ENCODE data around the gene TP53INP2. TPM values are rescaled to one million over a fixed set of nuclear protein-coding genes. Genes with fewer than 3 reads are reported as not detected.

Gene TP53INP2
- total and polyA plus RNA-seq, 2 of the 4 experiments (the other 2 are of a cell fraction), result 1.3 to 7.4 TPM

DNA sequence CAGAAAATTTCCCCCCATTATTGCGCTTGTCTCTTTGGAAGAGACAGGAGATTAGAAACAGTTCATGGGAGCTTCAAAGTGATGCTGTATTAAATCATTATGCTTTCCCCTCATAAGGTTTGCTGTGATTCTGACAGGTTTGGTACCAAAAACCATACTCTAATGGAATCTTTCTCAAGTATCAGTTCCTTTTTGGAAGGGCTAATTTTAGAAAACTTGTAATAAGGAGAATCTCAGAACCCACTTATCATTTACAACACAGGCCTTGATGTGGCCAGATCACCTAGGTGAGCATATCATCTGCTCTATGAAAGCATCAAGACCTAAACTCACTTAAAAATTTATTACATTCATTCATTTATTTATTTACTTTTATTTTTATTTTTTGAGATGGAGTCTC is 51.2 kb downstream of the TP53INP2 start:
- Histone ChIP-seq H3K4me3 (ENCODE audit: insufficient read depth, low read depth, low read length) (no peak overlapping the region), H2BK15ac (ENCODE audit: low read depth, low read length) (no peak overlapping the region), H2AK9ac (replicated peaks; ENCODE audit: low read depth, low read length, poor library complexity) (no peak overlapping the region), H4K5ac (ENCODE audit: low read depth, low read length) (no peak overlapping the region), H3K14ac (replicated peaks; ENCODE audit: low read depth, low read length) (no peak overlapping the region), H3K36me3 (ENCODE audit: control insufficient read depth, insufficient read depth, low read length) (peaks cover 24% of the 10 kb centered on the region), H3K27ac (ENCODE audit: insufficient read depth, low read length) (no peak overlapping the region), H4K91ac (ENCODE audit: insufficient read depth, low read depth, low read length) (no peak overlapping the region), H3K18ac (ENCODE audit: low read depth, low read length) (no peak overlapping the region), H2AK5ac (ENCODE audit: low read depth, low read length) (no peak overlapping the region), H4K20me1 (ENCODE audit: insufficient read depth, low read length) (peaks cover 6% of the 10 kb centered on the region; the same call in 1 of the 2 replicates), H3K9me3 (ENCODE audit: control insufficient read depth, insufficient read depth, low read length) (no peaks in the 10 kb centered on the region), H3K4me1 (ENCODE audit: control insufficient read depth, insufficient read depth, low read length) (peaks cover 15% of the 10 kb centered on the region), H3K56ac (ENCODE audit: extremely low read depth, insufficient read depth, low read length) (no peak overlapping the region), H3K23ac (ENCODE audit: low read depth, low read length) (0 out of 2 replicates have a peak overlapping the region, but pooled peaks have one; percentile 46), H4K8ac (ENCODE audit: low read depth in 2 of 2, low read length in 2 of 2) (no peak overlapping the region), H2BK5ac (ENCODE audit: low read depth, low read length, poor library complexity, severe bottlenecking) (no peak overlapping the region), H3K9ac (ENCODE audit: low read depth, low read length) (no peak overlapping the region), H3K4ac (ENCODE audit: low read depth, low read length) (no peak overlapping the region), H3K4me2 (ENCODE audit: low read depth, low read length) (no peak overlapping the region), H2BK20ac (ENCODE audit: low read depth, low read length) (no peak overlapping the region), H3K27me3 (ENCODE audit: control insufficient read depth, insufficient read depth, low read length) (no peaks in the 10 kb centered on the region), H3K9me1 (ENCODE audit: insufficient read depth, low read length) (peaks cover 6% of the 10 kb centered on the region; the same call in 1 of the 2 replicates), H2BK120ac (ENCODE audit: low read depth, low read length) (no peak overlapping the region), H3K79me1 (ENCODE audit: low read depth in 1 of 2, low read length in 2 of 2) (peaks cover 18 to 39% of the 10 kb centered on the region in 2 experiments; a peak in 3 of 4 replicates), H2AFZ (replicated peaks; ENCODE audit: low read length, poor library complexity) (no peak overlapping the region)
- ATAC-seq (ENCODE audit: low read depth) (no peak), DNase-seq (no peak)
- ChIA-PET POLR2A (ENCODE audit: unreplicated experiment) (no interaction called here), CTCF (interaction anchor here (1.0 kb wide), 1 partner anchor 13 kb away, joined by 3 read pairs; no protein-coding TSS in a partner anchor)
- no CpG with 5 or more reads among the region's 1 CpG for WGBS, 2 experiments (ENCODE audit: extremely low coverage in 2 of 2, insufficient read length in 1 of 2)
- TF ChIP-seq, protein P1, sequence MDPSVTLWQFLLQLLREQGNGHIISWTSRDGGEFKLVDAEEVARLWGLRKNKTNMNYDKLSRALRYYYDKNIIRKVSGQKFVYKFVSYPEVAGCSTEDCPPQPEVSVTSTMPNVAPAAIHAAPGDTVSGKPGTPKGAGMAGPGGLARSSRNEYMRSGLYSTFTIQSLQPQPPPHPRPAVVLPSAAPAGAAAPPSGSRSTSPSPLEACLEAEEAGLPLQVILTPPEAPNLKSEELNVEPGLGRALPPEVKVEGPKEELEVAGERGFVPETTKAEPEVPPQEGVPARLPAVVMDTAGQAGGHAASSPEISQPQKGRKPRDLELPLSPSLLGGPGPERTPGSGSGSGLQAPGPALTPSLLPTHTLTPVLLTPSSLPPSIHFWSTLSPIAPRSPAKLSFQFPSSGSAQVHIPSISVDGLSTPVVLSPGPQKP (IDR thresholded peaks at IDR 0.05; ENCODE audit: borderline replicate concordance, low read depth, low read length), result no peak
- TF ChIP-seq CEBPB (IDR thresholded peaks at IDR 0.05; ENCODE audit: low read depth, low read length) (no peak), MXI1 (IDR thresholded peaks at IDR 0.05; ENCODE audit: borderline replicate concordance, low read depth, low read length) (no peak), RCOR1 (IDR thresholded peaks at IDR 0.05; ENCODE audit: insufficient replicate concordance, low read length) (no peak), FOS (IDR thresholded peaks at IDR 0.05; ENCODE audit: low read depth, low read length) (no peak), MAFK (IDR thresholded peaks at IDR 0.05; ENCODE audit: low read depth, low read length) (no peak), POLR2A (IDR thresholded peaks at IDR 0.05; ENCODE audit: low read depth, low read length) (no peak), MAZ (IDR thresholded peaks at IDR 0.05; ENCODE audit: borderline replicate concordance, low read depth, low read length) (no peak), NFE2L2 (IDR thresholded peaks at IDR 0.05; ENCODE audit: low read depth, low read length) (no peak), CHD1 (IDR thresholded peaks at IDR 0.05; ENCODE audit: low read depth, low read length) (no peak)
- TF ChIP-seq, protein P2, sequence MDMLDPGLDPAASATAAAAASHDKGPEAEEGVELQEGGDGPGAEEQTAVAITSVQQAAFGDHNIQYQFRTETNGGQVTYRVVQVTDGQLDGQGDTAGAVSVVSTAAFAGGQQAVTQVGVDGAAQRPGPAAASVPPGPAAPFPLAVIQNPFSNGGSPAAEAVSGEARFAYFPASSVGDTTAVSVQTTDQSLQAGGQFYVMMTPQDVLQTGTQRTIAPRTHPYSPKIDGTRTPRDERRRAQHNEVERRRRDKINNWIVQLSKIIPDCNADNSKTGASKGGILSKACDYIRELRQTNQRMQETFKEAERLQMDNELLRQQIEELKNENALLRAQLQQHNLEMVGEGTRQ (IDR thresholded peaks at IDR 0.05; ENCODE audit: low read depth, low read length), result no peak
- in situ Hi-C loops (cut with MboI; ENCODE audit: low sequenced_read_pairs), result no loop called here
- intact Hi-C loops (cut with micrococcal nuclease), result no loop called here
- dilution Hi-C loops (cut with HindIII; ENCODE audit: low sequenced_read_pairs, unreplicated experiment), result no loop called here
- no TSS peak for BruUV-seq (replicated peaks)
